Calu3 (cell line): ENCODE data around the gene KLK4. TPM values are rescaled to one million over a fixed set of nuclear protein-coding genes. Genes with fewer than 3 reads are reported as not detected.

ENCODE experiments used
- BruUV-seq: library from RNA; stranded (reverse); fragments of 400-500 nt; replicated peaks from 2 replicates; lab custom pipeline; 2021; lab: Mats Ljungman, UMichigan
- CTCF ChIA-PET: fragments of 300-600 bp; sonication (Branson Sonifier 250); formaldehyde crosslinking; loops from one replicate; lab custom pipeline; 2022; ENCODE audit warnings: antibody characterized with exemption; lab: Charles Lee
- DNase-seq: peaks from one replicate; pipeline ENCODE4 v3.0.0; 2022
- H3K27ac Mint-ChIP-seq: one replicate; pipeline ENCODE4 v1.8.0; 2022; ENCODE audit warnings: mixed read lengths; ENCODE audit not compliant: unreplicated experiment
- H3K27me3 Mint-ChIP-seq: one replicate; pipeline ENCODE4 v1.8.0; 2022; ENCODE audit warnings: mixed read lengths; ENCODE audit not compliant: unreplicated experiment
- H3K36me3 Mint-ChIP-seq: one replicate; pipeline ENCODE4 v1.8.0; 2022; ENCODE audit warnings: mild to moderate bottlenecking, moderate library complexity, mixed read lengths; ENCODE audit not compliant: insufficient read depth, unreplicated experiment
- H3K4me1 Mint-ChIP-seq: one replicate; pipeline ENCODE4 v1.8.0; 2022; ENCODE audit warnings: mild to moderate bottlenecking, low read depth, mixed read lengths; ENCODE audit not compliant: unreplicated experiment
- H3K4me3 Mint-ChIP-seq: one replicate; pipeline ENCODE4 v1.8.0; 2022; ENCODE audit warnings: mild to moderate bottlenecking, low read depth, moderate library complexity, mixed read lengths; ENCODE audit not compliant: unreplicated experiment
- H3K9me3 Mint-ChIP-seq: one replicate; pipeline ENCODE4 v1.8.0; 2022; ENCODE audit warnings: low read depth, mixed read lengths; ENCODE audit not compliant: unreplicated experiment
- CTCF ChIP-seq: fragments of 200-600 bp; IDR thresholded peaks from one replicate; pipeline ENCODE4 v1.8.0; 2022; ENCODE audit warnings: antibody characterized with exemption; ENCODE audit not compliant: unreplicated experiment
- intact Hi-C: fragments of 100-400 bp; cut with micrococcal nuclease; formaldehyde crosslinking; loops from one replicate; pipeline ENCODE4 v1.10.0; 2022; ENCODE audit not compliant: unreplicated experiment
- total RNA-seq: library from RNA; stranded (reverse); gene quantifications from 2 replicates; pipeline ENCODE4 v1.2.3, GENCODE V29; 2022

Gene KLK4
- total RNA-seq, 1 experiment from 2014 or later: not detected

DNA sequence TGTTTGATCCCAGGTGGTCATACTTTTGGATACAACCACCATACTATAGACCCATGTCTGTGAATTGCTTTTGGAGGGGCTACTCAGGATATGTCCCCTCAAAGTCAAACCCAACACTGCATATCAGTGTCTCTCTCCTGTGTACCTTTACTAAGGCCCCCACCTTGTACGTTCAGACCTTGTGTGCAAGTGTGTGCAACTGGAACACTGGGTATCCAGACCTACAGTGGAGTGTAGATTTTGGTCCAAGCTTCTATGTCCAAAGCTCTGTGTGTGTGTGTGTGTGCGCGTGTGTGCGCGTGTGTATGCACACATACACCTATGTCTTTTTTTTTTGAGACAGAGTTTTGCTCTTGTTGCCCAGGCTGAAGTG, 20.0 kb downstream of the KLK4 start:
- no TSS peak for BruUV-seq
- Mint-ChIP-seq H3K4me3 (no peak overlapping the region), H3K4me1 (peaks cover 3% of the 10 kb centered on the region), H3K9me3 (no peaks in the 10 kb centered on the region), H3K36me3 (peaks cover 1% of the 10 kb centered on the region), H3K27ac (no peak overlapping the region), H3K27me3 (peaks cover 62% of the 10 kb centered on the region)
- CTCF ChIA-PET: interaction anchor here (0.9 kb wide), 1 partner anchor 31 kb away, joined by 3 read pairs; no protein-coding TSS in a partner anchor
- DNase-seq: no peak
- intact Hi-C loops: no loop called here
- TF ChIP-seq CTCF: no peak

GRCh38 chr19:50890422-50891252, 20.6 kb downstream of the KLK4 start:
- Mint-ChIP-seq H3K36me3 (no peaks in the 10 kb centered on the region), H3K27me3 (peaks cover 68% of the 10 kb centered on the region), H3K4me1 (no peaks in the 10 kb centered on the region), H3K9me3 (no peaks in the 10 kb centered on the region), H3K4me3 (no peak overlapping the region), H3K27ac (no peak overlapping the region)
- CTCF ChIA-PET: interaction anchor here (0.9 kb wide), 1 partner anchor 31 kb away, joined by 3 read pairs; no protein-coding TSS in a partner anchor
- intact Hi-C loops: no loop called here
- no TSS peak for BruUV-seq
- no peak for TF ChIP-seq CTCF
- no peak for DNase-seq

GRCh38 chr19:50889638-50890037, 21.6 kb downstream of the KLK4 start:
- no TSS peak for BruUV-seq
- Mint-ChIP-seq H3K4me3 (no peak overlapping the region), H3K4me1 (no peaks in the 10 kb centered on the region), H3K36me3 (no peaks in the 10 kb centered on the region), H3K27me3 (peaks cover 68% of the 10 kb centered on the region), H3K9me3 (no peaks in the 10 kb centered on the region), H3K27ac (no peak overlapping the region)
- TF ChIP-seq CTCF: no peak
- CTCF ChIA-PET: no interaction called here
- intact Hi-C loops: no loop called here
- no peak for DNase-seq

DNA sequence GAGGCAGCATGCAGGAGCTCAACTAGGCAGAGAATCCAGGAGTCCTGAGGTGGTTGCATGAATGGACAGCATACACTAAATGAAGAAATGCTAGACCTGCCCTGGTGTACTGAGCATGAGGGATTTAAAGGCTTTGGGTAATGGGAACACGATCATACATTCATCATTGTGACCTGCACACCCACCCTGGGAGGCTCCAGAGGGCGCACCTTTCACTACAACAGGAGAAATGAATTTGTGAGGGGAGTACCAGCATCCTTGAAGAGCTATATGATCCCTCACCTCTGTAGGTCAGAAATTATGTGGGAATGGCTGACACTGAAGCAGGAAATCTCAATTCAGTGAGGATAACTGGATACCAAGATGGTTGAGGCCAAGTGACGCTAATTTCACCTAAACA, 29.0 kb downstream of the KLK4 start:
- BruUV-seq: no TSS peak
- CTCF ChIA-PET: interaction anchor here (0.8 to 1.0 kb wide), 2 partner anchors 87 to 134 kb away, joined by 3 read pairs; no protein-coding TSS in a partner anchor
- no peak overlapping the region for H3K27ac Mint-ChIP-seq
- no peaks in the 10 kb centered on the region for H3K4me1 Mint-ChIP-seq
- no peak overlapping the region for H3K4me3 Mint-ChIP-seq
- intact Hi-C loops: no loop called here
- no peaks in the 10 kb centered on the region for H3K36me3 Mint-ChIP-seq
- peaks cover 90% of the 10 kb centered on the region for H3K27me3 Mint-ChIP-seq
- no peak for TF ChIP-seq CTCF
- no peak for DNase-seq
- H3K9me3 Mint-ChIP-seq: no peaks in the 10 kb centered on the region
